Mesendoderm (in vitro differentiated cells): ENCODE measurements around the gene NDC1.
"Not testable (repeated sequence)": the region's sequence is repeated elsewhere in the genome, so short reads cannot be mapped to it uniquely, and the experiment has no call there.

Experiments
- DNase-seq: peaks from one replicate; pipeline ENCODE4 v3.0.0; 2013
- H2AK5ac ChIP-seq: 2 replicates; pipeline ENCODE4 v1.6.1; 2013; ENCODE audit warnings: low read length, inconsistent platforms
- H2BK120ac ChIP-seq: 2 replicates; pipeline ENCODE4 v1.6.1; 2013; ENCODE audit warnings: low read depth, mild to moderate bottlenecking, low read length, moderate library complexity, mixed read lengths
- H2BK15ac ChIP-seq: replicated peaks from 2 replicates; pipeline ENCODE4 v1.6.1; 2013; ENCODE audit warnings: low read depth, mild to moderate bottlenecking, moderate library complexity
- H2BK5ac ChIP-seq: 2 replicates; pipeline ENCODE4 v1.6.1; 2013; ENCODE audit warnings: low read length, inconsistent platforms
- H3K18ac ChIP-seq: 2 replicates; pipeline ENCODE4 v1.6.1; 2013; ENCODE audit warnings: mild to moderate bottlenecking, low read length, mixed read lengths
- H3K23ac ChIP-seq: one replicate; pipeline ENCODE4 v1.6.1; 2013; ENCODE audit warnings: low read length
- H3K27ac ChIP-seq: 2 replicates; pipeline ENCODE4 v1.5.1; 2013; ENCODE audit warnings: low read depth, mild to moderate bottlenecking, inconsistent platforms, low read length, moderate library complexity
- H3K27me3 ChIP-seq: 2 replicates; pipeline ENCODE4 v1.6.1; 2013; ENCODE audit warnings: low read length, control low read depth, mild to moderate bottlenecking, inconsistent platforms; ENCODE audit not compliant: insufficient read depth, poor library complexity
- H3K36me3 ChIP-seq: 2 replicates; pipeline ENCODE4 v1.6.1; 2013; ENCODE audit warnings: low read length, inconsistent platforms; ENCODE audit not compliant: control insufficient read depth, insufficient read depth
- H3K4ac ChIP-seq: one replicate; pipeline ENCODE4 v1.6.1; 2013; ENCODE audit warnings: low read depth, mild to moderate bottlenecking, low read length, moderate library complexity
- H3K4me1 ChIP-seq: 2 replicates; pipeline ENCODE4 v1.6.1; 2013; ENCODE audit warnings: low read depth, low read length, inconsistent platforms; ENCODE audit not compliant: control insufficient read depth
- H3K4me2 ChIP-seq: 2 replicates; pipeline ENCODE4 v1.6.1; 2013; ENCODE audit warnings: low read length
- H3K4me3 ChIP-seq: 2 replicates; pipeline ENCODE4 v1.5.1; 2013; ENCODE audit warnings: mild to moderate bottlenecking, low read length
- H3K56ac ChIP-seq: one replicate; pipeline ENCODE4 v1.6.1; 2013; ENCODE audit warnings: low read length
- H3K79me1 ChIP-seq: 2 replicates; pipeline ENCODE4 v1.6.1; 2013; ENCODE audit warnings: low read length, inconsistent platforms
- H3K79me2 ChIP-seq: 2 replicates; pipeline ENCODE4 v1.6.1; 2013; ENCODE audit warnings: mild to moderate bottlenecking, low read length; ENCODE audit not compliant: control insufficient read depth, insufficient read depth
- H3K9ac ChIP-seq: 2 replicates; pipeline ENCODE4 v1.6.1; 2013; ENCODE audit warnings: low read length, inconsistent platforms
- H4K5ac ChIP-seq: one replicate; pipeline ENCODE4 v1.6.1; 2013; ENCODE audit warnings: low read length
- H4K8ac ChIP-seq: one replicate; pipeline ENCODE4 v1.6.1; 2013; ENCODE audit warnings: low read depth, mild to moderate bottlenecking, control low read depth, low read length, moderate library complexity
- WGBS: extraction: QIAGEN DNeasy Blood & Tissue Kit; methylation state at CpG from one replicate; pipeline ENCODE4 v1.1.7; 2013; ENCODE audit warnings: low lambda C conversion rate, missing lambda C conversion rate; ENCODE audit not compliant: insufficient coverage; ENCODE audit errors: extremely low coverage; 5-methylcytosine and 5-hydroxymethylcytosine counted together

NDC1 gene

GRCh38 chr1:53763461-53763860, 74.6 kb downstream of the NDC1 start:
- H3K27me3 ChIP-seq, result no peaks in the 10 kb centered on the region
- H3K56ac ChIP-seq, result no peak overlapping the region
- no peaks in the 10 kb centered on the region for H3K79me2 ChIP-seq
- H2BK15ac ChIP-seq, result no peak overlapping the region
- no peaks in the 10 kb centered on the region for H3K36me3 ChIP-seq
- no peak overlapping the region for H3K27ac ChIP-seq
- no CpG with 5 or more reads among the region's 4 CpGs for WGBS
- no peak overlapping the region for H3K23ac ChIP-seq
- H3K4me3 ChIP-seq, result no peak overlapping the region
- no peak overlapping the region for H2BK5ac ChIP-seq
- H3K18ac ChIP-seq, result no peak overlapping the region
- H4K5ac ChIP-seq, result no peak overlapping the region
- H3K4ac ChIP-seq, result no peak overlapping the region
- H3K79me1 ChIP-seq, result no peaks in the 10 kb centered on the region
- no peak overlapping the region for H2AK5ac ChIP-seq
- no peak overlapping the region for H3K4me2 ChIP-seq
- H4K8ac ChIP-seq, result no peak overlapping the region
- no peak for DNase-seq
- no peak overlapping the region for H3K9ac ChIP-seq
- H3K4me1 ChIP-seq, result no peaks in the 10 kb centered on the region
- no peak overlapping the region for H2BK120ac ChIP-seq

DNA sequence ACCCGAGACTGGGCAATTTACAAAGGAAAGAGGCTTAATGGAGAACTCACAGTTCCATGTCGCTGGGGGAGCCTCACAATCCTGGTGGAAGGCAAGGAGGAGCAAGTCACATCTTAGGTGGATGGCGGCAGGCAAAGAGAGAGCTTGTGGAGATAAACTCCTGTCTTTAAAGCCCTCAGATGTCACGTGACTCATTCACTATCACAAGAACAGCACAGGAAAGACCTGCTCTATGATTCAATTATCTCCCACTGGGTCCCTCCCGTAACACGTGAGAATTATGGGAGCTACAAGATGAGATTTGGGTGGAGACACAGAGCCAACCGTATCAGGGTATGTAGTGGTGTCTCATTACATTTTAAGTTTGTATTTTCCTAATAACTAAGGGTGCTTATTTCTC, 77.6 kb downstream of the NDC1 start:
- not testable (repeated sequence) for H3K4me2 ChIP-seq, H3K79me2 ChIP-seq, H3K4me1 ChIP-seq, H2AK5ac ChIP-seq, H2BK5ac ChIP-seq, H2BK120ac ChIP-seq, H3K56ac ChIP-seq, H3K4me3 ChIP-seq, H3K27me3 ChIP-seq, H3K36me3 ChIP-seq, H3K4ac ChIP-seq, H3K79me1 ChIP-seq, H3K23ac ChIP-seq, H4K5ac ChIP-seq, DNase-seq, H3K27ac ChIP-seq, H2BK15ac ChIP-seq, H3K18ac ChIP-seq, H3K9ac ChIP-seq, H4K8ac ChIP-seq
- no CpG with 5 or more reads among the region's 7 CpGs for WGBS

- no peak overlapping the region for H3K27ac ChIP-seq
- H3K4ac ChIP-seq, result no peak overlapping the region
- no peak overlapping the region for H2BK5ac ChIP-seq
- no peak overlapping the region for H3K56ac ChIP-seq
- no peak overlapping the region for H3K4me2 ChIP-seq
- no peak overlapping the region for H3K9ac ChIP-seq
- no peaks in the 10 kb centered on the region for H3K27me3 ChIP-seq
- no peak overlapping the region for H4K8ac ChIP-seq
- no peak overlapping the region for H2AK5ac ChIP-seq
- H4K5ac ChIP-seq, result no peak overlapping the region
- H3K4me1 ChIP-seq, result no peaks in the 10 kb centered on the region
- H3K79me1 ChIP-seq, result no peaks in the 10 kb centered on the region
- no peaks in the 10 kb centered on the region for H3K79me2 ChIP-seq
- no CpG with 5 or more reads among the region's 5 CpGs for WGBS
- H2BK15ac ChIP-seq, result no peak overlapping the region
- no peak overlapping the region for H3K18ac ChIP-seq
- H3K23ac ChIP-seq, result no peak overlapping the region
- H3K4me3 ChIP-seq, result no peak overlapping the region
- no peak for DNase-seq
- H2BK120ac ChIP-seq, result no peak overlapping the region
- no peaks in the 10 kb centered on the region for H3K36me3 ChIP-seq
Measured at GRCh38 chr1:53755874-53756273, 82.2 kb downstream of the NDC1 start.

- no peak overlapping the region for H3K23ac ChIP-seq
- H2BK120ac ChIP-seq, result no peak overlapping the region
- no peaks in the 10 kb centered on the region for H3K79me1 ChIP-seq
- no peak overlapping the region for H3K9ac ChIP-seq
- H3K4me2 ChIP-seq, result no peak overlapping the region
- H2BK15ac ChIP-seq, result no peak overlapping the region
- no peak overlapping the region for H3K56ac ChIP-seq
- no CpG with 5 or more reads among the region's 6 CpGs for WGBS
- no peaks in the 10 kb centered on the region for H3K79me2 ChIP-seq
- peak; percentile 82 for DNase-seq
- no peak overlapping the region for H3K18ac ChIP-seq
- no peak overlapping the region for H2AK5ac ChIP-seq
- no peak overlapping the region for H2BK5ac ChIP-seq
- H3K36me3 ChIP-seq, result no peaks in the 10 kb centered on the region
- no peaks in the 10 kb centered on the region for H3K4me1 ChIP-seq
- no peak overlapping the region for H4K8ac ChIP-seq
- H3K4me3 ChIP-seq, result no peak overlapping the region
- no peak overlapping the region for H3K27ac ChIP-seq
- no peak overlapping the region for H3K4ac ChIP-seq
- H3K27me3 ChIP-seq, result no peaks in the 10 kb centered on the region
- no peak overlapping the region for H4K5ac ChIP-seq
Measured at GRCh38 chr1:53754484-53755312, 83.4 kb downstream of the NDC1 start.

DNA sequence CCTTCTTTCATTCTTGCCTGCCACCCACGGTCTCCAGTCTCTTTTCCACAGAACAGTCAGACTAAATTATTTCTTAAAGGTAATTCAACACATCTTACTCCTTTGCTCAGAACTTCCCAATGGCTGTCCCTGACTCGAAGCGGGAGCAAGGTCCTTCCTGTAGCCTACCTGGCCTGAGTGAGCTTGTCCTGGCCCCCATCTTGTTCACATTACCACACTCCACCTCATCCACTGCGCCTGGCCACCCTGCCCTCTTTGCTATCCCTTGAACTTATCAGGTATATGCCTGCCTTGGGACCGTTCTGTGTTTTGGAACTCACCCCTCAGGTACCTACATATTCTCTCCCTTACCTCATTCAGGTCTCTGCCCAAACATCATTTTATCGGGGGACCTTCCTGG, 85.8 kb downstream of the NDC1 start:
- no peaks in the 10 kb centered on the region for H3K27me3 ChIP-seq
- no peaks in the 10 kb centered on the region for H3K4me1 ChIP-seq
- H3K18ac ChIP-seq, result no peak overlapping the region
- no peak overlapping the region for H3K4me2 ChIP-seq
- DNase-seq, result no peak
- no peak overlapping the region for H3K9ac ChIP-seq
- no peak overlapping the region for H2BK15ac ChIP-seq
- H4K8ac ChIP-seq, result no peak overlapping the region
- no peak overlapping the region for H2BK5ac ChIP-seq
- H4K5ac ChIP-seq, result no peak overlapping the region
- H3K23ac ChIP-seq, result no peak overlapping the region
- H3K4me3 ChIP-seq, result no peak overlapping the region
- no peaks in the 10 kb centered on the region for H3K36me3 ChIP-seq
- no peak overlapping the region for H3K56ac ChIP-seq
- no peak overlapping the region for H2AK5ac ChIP-seq
- no peak overlapping the region for H2BK120ac ChIP-seq
- no peaks in the 10 kb centered on the region for H3K79me1 ChIP-seq
- no peaks in the 10 kb centered on the region for H3K79me2 ChIP-seq
- WGBS, result no CpG with 5 or more reads among the region's 6 CpGs
- no peak overlapping the region for H3K4ac ChIP-seq
- H3K27ac ChIP-seq, result no peak overlapping the region

DNA sequence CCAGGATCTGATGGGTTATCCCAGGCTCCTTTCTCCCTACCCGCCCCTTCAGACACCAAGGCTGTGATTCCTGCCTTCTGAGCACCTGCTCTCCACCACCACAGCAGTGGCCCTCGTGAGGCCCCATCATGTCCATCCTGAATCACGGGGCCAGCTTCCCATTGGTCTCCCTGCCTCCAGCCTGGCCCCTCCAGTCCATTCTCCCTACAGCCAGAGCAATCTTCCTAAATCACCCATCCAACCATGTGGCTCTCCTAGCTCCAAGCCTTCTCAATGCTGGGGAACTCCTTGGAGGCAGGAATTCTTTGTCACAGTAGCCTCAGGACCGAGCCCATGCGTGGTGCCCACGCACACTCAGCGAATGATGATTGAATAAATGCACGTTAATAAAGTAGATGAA, 90.3 kb downstream of the NDC1 start:
- Histone ChIP-seq H3K56ac (no peak overlapping the region), H4K5ac (no peak overlapping the region), H2AK5ac (no peak overlapping the region), H3K18ac (no peak overlapping the region), H3K9ac (no peak overlapping the region), H2BK120ac (no peak overlapping the region), H3K27me3 (no peaks in the 10 kb centered on the region), H4K8ac (no peak overlapping the region), H3K4ac (no peak overlapping the region), H3K23ac (no peak overlapping the region), H3K36me3 (no peaks in the 10 kb centered on the region), H3K4me3 (no peak overlapping the region), H3K27ac (no peak overlapping the region), H3K4me2 (no peak overlapping the region), H3K4me1 (no peaks in the 10 kb centered on the region), H3K79me1 (no peaks in the 10 kb centered on the region), H2BK5ac (no peak overlapping the region), H2BK15ac (no peak overlapping the region), H3K79me2 (no peaks in the 10 kb centered on the region)
- WGBS, result no CpG with 5 or more reads among the region's 8 CpGs
- DNase-seq, result no peak
